Suprapubic skin (tissue), 4 donors: Measurements from ENCODE around the gene PA2G4.

ENCODE experiments used
- CTCF ChIP-seq, 2 donors: fragments of 200-600 bp in 1 of 2; fragments of 450-650 bp in 1 of 2; sonication (generic) in 1 of 2; IDR thresholded peaks; one replicate each; pipeline ENCODE4 v1.5.1; 2016 to 2019; ENCODE audit warnings: antibody characterized with exemption in 2 of 2, mild to moderate bottlenecking in 1 of 2, moderate library complexity in 1 of 2
- EP300 ChIP-seq: sonication (generic); formaldehyde crosslinking; IDR thresholded peaks from one replicate; pipeline ENCODE4 v1.6.1; 2017; ENCODE audit warnings: antibody characterized with exemption
- POLR2A ChIP-seq, 2 donors: fragments of 450-650 bp; IDR thresholded peaks; one replicate each; pipeline ENCODE4 v1.6.1; 2017; ENCODE audit warnings: antibody characterized with exemption in 2 of 2, mild to moderate bottlenecking in 2 of 2, moderate library complexity in 2 of 2
- POLR2AphosphoS5 ChIP-seq, 3 donors: sonication (generic); formaldehyde crosslinking; IDR thresholded peaks; one replicate each; pipeline ENCODE4 v1.6.1; 2017; ENCODE audit warnings: antibody characterized with exemption in 3 of 3

DNA sequence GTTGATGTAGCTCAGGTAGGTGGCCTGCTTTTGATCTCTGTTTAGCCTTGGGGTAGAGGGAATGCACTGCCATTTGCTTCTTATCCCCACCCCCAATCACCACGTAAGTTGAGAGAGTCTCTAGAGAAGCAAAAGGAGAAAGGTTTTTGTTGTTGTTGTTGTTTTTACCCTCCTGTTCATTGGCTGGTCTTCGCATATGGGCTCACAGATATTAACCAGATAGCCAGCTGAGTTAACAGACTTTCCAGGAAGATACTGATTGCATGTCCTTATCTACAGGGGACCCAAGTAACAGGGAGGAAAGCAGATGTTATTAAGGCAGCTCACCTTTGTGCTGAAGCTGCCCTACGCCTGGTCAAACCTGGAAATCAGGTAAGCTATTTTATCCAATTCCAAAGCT lies 2.9 kb downstream of the PA2G4 start:
- no peak for TF ChIP-seq CTCF (IDR thresholded peaks at IDR 0.05)
- no peak for TF ChIP-seq EP300
- TF ChIP-seq POLR2AphosphoS5 (IDR thresholded peaks at IDR 0.05): no peak
- TF ChIP-seq POLR2A (IDR thresholded peaks at IDR 0.05): no peak
